ENCODE measurements around the gene TTI1. TPM values are rescaled to one million over a fixed set of nuclear protein-coding genes. Genes with fewer than 3 reads are reported as not detected.

TTI1 gene
- total and polyA plus RNA-seq, 2 of the 13 experiments (the other 11 are each of a cell fraction or from before 2014, with no cell fraction given): 22.9 to 39.8 TPM

GRCh38 chr20:37986873-37987601 is 46.2 kb downstream of the TTI1 start (continued):
- 0 out of 2 replicates have a peak, but pooled peaks have one; percentile 4 for TF ChIP-seq TFDP2 (CRISPR knock-in tag; IDR thresholded peaks at IDR 0.05)
- no peak for TF ChIP-seq REST (IDR thresholded peaks at IDR 0.05; ENCODE audit: borderline replicate concordance in 1 of 2, low read depth in 1 of 2, low read length in 2 of 2)
- no peak for TF ChIP-seq ZNF350 (CRISPR knock-in tag; IDR thresholded peaks at IDR 0.05; ENCODE audit: borderline replicate concordance, low read depth)
- peak; percentile 45; the same call in 1 of the 2 replicates for TF ChIP-seq HIC2 (CRISPR knock-in tag; IDR thresholded peaks at IDR 0.05; ENCODE audit: low read depth)
- 0 out of 2 replicates have a peak, but pooled peaks have one; percentile 20 for TF ChIP-seq FOXP4 (CRISPR knock-in tag; IDR thresholded peaks at IDR 0.05)
- no peak for TF ChIP-seq JUN (CRISPR knock-in tag; IDR thresholded peaks at IDR 0.05)
- 0 out of 2 replicates have a peak, but pooled peaks have one; percentile 21 for TF ChIP-seq ZNF543 (CRISPR knock-in tag; IDR thresholded peaks at IDR 0.05)
- TF ChIP-seq ZKSCAN1 (IDR thresholded peaks at IDR 0.05; ENCODE audit: low read length): no peak
- TF ChIP-seq ZBTB33 (CRISPR knock-in tag; IDR thresholded peaks at IDR 0.05): peak; percentile 91
- TF ChIP-seq ZNF768 (CRISPR knock-in tag; IDR thresholded peaks at IDR 0.05): peak; percentile 50; the same call in 1 of the 2 replicates
- 0 out of 2 replicates have a peak, but pooled peaks have one; percentile 22 for TF ChIP-seq ATF3 (CRISPR knock-in tag; IDR thresholded peaks at IDR 0.05)
- TF ChIP-seq ZSCAN25 (CRISPR knock-in tag; IDR thresholded peaks at IDR 0.05): no peak
- TF ChIP-seq ZFX (CRISPR knock-in tag; IDR thresholded peaks at IDR 0.05; ENCODE audit: low read depth): peak; percentile 71

Data from HepG2 (cell line).